ENCODE measurements around the gene SLC25A47.
"Not testable (repeated sequence)": the region's sequence is repeated elsewhere in the genome, so short reads cannot be mapped to it uniquely, and the experiment has no call there.

Gene SLC25A47

GRCh38 chr14:100296106-100296651 lies 27.0 kb upstream of the SLC25A47 start:
- H3K36me3 Mint-ChIP-seq (ENCODE audit: low read depth), result peaks cover 10% of the 10 kb centered on the region
- H3K27ac Mint-ChIP-seq, result peak overlapping the region in 1 of 3 experiments; percentile 94
- no peak overlapping the region for H3K4me3 Mint-ChIP-seq
- H3K4me1 Mint-ChIP-seq, result peaks cover 25% of the 10 kb centered on the region
- H3K9me3 Mint-ChIP-seq, result no peaks in the 10 kb centered on the region
- H3K27me3 Mint-ChIP-seq (ENCODE audit: low read depth), result peaks cover 3% of the 10 kb centered on the region
- TF ChIP-seq CTCF (IDR thresholded peaks at IDR 0.05; ENCODE audit: unreplicated experiment in 3 of 3), result no peak

- Mint-ChIP-seq H3K4me1 (peaks cover 25% of the 10 kb centered on the region), H3K27ac (peak overlapping the region in 1 of 3 experiments; percentile 94), H3K36me3 (ENCODE audit: low read depth) (peaks cover 10% of the 10 kb centered on the region)
- H3K27me3 Mint-ChIP-seq (ENCODE audit: low read depth); H3K4me3 Mint-ChIP-seq; H3K9me3 Mint-ChIP-seq: not testable (repeated sequence)
These were observed 26.4 kb upstream of the SLC25A47 start for GRCh38 chr14:100296729-100297128.

- Mint-ChIP-seq H3K4me3 (no peak overlapping the region), H3K27ac (peak overlapping the region in 2 of 3 experiments; percentile 81 to 94), H3K4me1 (peaks cover 25% of the 10 kb centered on the region), H3K36me3 (ENCODE audit: low read depth) (peaks cover 10% of the 10 kb centered on the region), H3K27me3 (ENCODE audit: low read depth) (peaks cover 3% of the 10 kb centered on the region), H3K9me3 (no peaks in the 10 kb centered on the region)
- TF ChIP-seq CTCF (IDR thresholded peaks at IDR 0.05; ENCODE audit: unreplicated experiment in 3 of 3), result no peak
These were observed 25.5 kb upstream of the SLC25A47 start for GRCh38 chr14:100297320-100298300.

GRCh38 chr14:100298551-100299237 lies 24.4 kb upstream of the SLC25A47 start:
- TF ChIP-seq CTCF (IDR thresholded peaks at IDR 0.05; ENCODE audit: unreplicated experiment in 3 of 3), result no peak
- peak overlapping the region in 2 of 3 experiments; percentile 11 to 94 for H3K27ac Mint-ChIP-seq
- peaks cover 7% of the 10 kb centered on the region for H3K36me3 Mint-ChIP-seq (ENCODE audit: low read depth)
- H3K4me1 Mint-ChIP-seq, result peaks cover 25% of the 10 kb centered on the region
- H3K4me3 Mint-ChIP-seq, result no peak overlapping the region
- H3K27me3 Mint-ChIP-seq (ENCODE audit: low read depth), result peaks cover 3% of the 10 kb centered on the region
- H3K9me3 Mint-ChIP-seq, result no peaks in the 10 kb centered on the region

- peaks cover 25% of the 10 kb centered on the region for H3K4me1 Mint-ChIP-seq
- no peaks in the 10 kb centered on the region for H3K9me3 Mint-ChIP-seq
- no peak overlapping the region for H3K4me3 Mint-ChIP-seq
- no peak for TF ChIP-seq CTCF (IDR thresholded peaks at IDR 0.05; ENCODE audit: unreplicated experiment in 3 of 3)
- peaks cover 2% of the 10 kb centered on the region for H3K27me3 Mint-ChIP-seq (ENCODE audit: low read depth)
- no peak overlapping the region for H3K27ac Mint-ChIP-seq
- peaks cover 6% of the 10 kb centered on the region for H3K36me3 Mint-ChIP-seq (ENCODE audit: low read depth)
These were observed 23.9 kb upstream of the SLC25A47 start for GRCh38 chr14:100299238-100299560.

- no peak for TF ChIP-seq CTCF (IDR thresholded peaks at IDR 0.05; ENCODE audit: unreplicated experiment in 3 of 3)
- H3K27me3 Mint-ChIP-seq (ENCODE audit: low read depth), result no peaks in the 10 kb centered on the region
- no peaks in the 10 kb centered on the region for H3K36me3 Mint-ChIP-seq (ENCODE audit: low read depth)
- no peak overlapping the region for H3K27ac Mint-ChIP-seq
- no peaks in the 10 kb centered on the region for H3K9me3 Mint-ChIP-seq
- H3K4me3 Mint-ChIP-seq, result peak overlapping the region in 2 of 3 experiments; percentile 29 to 30
- peaks cover 28% of the 10 kb centered on the region for H3K4me1 Mint-ChIP-seq
These were observed 20.5 kb upstream of the SLC25A47 start for GRCh38 chr14:100302616-100303015.
